ENCODE data around the gene SPRED2.

Gene SPRED2

DNA sequence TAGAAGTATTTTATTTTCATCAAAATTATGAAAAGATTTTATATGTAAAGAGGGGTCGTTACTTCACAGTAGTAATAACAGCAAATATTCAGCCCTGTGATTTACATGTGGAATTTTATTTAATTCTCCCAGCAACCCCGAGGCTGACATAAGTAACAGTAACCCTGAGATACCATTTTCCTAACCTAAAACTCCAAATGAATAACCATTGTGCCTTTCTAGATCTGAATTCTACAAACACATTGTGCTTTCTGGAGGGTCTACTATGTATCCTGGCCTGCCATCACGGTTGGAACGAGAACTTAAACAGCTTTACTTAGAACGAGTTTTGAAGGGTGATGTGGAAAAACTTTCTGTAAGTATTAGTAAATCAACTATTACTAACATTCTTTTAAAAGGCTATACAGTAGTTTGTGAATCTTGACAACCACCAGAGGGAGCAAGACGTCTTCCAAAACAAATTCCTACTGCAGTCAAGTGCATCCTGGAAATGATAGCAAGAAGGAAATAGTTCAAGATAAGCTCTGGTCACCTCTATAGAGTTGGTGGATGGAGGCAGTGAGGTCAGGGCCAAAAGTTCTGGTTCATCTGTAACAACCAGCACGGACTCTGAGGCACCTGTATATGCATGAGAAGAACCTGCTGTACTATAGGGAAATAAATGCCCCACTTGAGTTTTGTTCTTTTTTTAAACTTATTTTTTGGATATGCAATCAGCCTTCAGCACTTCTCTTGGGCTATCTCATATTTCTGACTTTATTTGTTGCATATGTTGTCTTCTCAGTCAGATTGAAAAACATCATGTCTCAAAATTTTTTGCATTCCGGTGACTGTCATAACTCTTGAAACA, 167.4 kb downstream of the SPRED2 start:
- peak; percentile 43 for DNase-seq

DNA sequence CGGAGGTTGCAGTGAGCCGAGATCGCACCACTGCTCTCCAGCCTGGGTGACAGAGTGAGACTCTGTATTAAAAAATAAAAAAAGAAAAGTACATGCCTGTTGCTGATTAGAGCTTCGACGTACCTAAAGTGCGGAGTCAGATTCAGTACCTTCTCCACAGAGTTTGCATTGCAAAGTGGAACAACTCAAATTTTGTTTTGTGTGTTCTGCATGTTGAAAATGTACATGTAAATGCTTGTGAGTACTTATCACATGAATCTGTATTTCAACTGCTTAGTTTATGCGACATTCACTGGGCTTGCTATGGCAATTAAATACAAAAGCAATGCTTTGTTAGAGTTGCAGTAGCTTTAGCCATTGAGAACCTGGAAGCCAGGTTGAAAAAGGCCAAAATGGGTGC, 168.4 kb downstream of the SPRED2 start:
- no peak for DNase-seq

DNA sequence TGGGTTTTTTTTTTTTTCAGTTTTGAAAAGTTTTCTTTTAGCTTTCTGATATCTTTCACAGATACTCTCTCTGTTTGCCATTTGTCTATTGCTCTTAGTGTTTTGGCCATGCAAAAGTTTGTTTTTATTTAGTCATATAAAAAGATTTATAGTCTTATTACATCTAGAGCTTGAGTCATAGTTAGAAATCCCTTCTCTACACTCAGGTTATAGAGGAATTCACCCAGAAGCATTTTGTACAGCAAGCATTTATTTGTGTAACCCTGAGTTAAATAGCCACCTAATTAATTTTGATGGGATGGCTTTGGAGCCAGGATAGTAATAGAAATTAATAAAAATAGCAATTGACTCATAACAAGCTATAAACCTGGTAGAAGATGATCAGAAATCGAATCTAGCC, 169.1 kb downstream of the SPRED2 start:
- DNase-seq: no peak

DNA sequence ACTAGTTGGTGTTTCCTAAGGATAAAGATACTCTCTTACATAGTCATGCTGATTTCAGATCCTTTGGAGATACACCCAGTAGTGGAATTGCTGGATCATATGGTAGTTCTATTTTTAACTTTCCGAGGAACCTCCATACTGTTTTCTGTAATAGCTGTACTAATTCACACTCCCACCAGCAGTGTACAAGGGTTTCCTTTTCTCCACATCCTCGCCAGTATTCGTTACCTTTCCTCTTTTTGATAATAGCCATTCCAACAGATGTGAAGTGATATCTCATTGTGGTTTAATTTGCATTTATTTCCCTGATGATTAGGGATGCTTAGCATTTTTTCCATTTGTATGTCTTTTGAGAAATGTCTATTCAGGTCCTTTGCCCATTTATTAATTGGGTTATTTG, 170.7 kb downstream of the SPRED2 start:
- DNase-seq: no peak
